GM19397 (cell line): ENCODE measurements around the gene SIM1.

Source experiments
- ATAC-seq: cut with Tn5 transposase; IDR thresholded peaks from one replicate; pipeline ENCODE4 v1.9.1; 2021; ENCODE audit warnings: mild to moderate bottlenecking, moderate library complexity; ENCODE audit not compliant: unreplicated experiment

The SIM1 gene

DNA sequence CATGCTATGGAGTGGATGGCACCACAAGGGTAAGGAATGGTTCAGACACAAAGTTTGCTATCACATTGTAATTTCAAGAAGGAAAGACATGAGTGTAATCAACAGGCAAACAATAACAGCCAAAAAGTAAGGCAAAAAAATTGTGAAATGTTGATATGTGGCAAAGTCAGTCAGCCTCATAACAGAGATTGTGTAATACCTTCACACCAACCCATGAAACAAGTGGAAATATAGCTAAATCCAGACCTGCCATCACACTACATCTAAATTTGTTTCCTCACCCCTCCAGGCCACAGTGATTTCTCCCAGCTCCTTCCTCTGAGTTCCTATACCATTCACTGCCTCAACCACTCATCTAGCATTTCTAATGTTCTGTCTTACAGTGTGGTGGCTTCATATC, 37.3 kb downstream of the SIM1 start:
- ATAC-seq, result no peak

DNA sequence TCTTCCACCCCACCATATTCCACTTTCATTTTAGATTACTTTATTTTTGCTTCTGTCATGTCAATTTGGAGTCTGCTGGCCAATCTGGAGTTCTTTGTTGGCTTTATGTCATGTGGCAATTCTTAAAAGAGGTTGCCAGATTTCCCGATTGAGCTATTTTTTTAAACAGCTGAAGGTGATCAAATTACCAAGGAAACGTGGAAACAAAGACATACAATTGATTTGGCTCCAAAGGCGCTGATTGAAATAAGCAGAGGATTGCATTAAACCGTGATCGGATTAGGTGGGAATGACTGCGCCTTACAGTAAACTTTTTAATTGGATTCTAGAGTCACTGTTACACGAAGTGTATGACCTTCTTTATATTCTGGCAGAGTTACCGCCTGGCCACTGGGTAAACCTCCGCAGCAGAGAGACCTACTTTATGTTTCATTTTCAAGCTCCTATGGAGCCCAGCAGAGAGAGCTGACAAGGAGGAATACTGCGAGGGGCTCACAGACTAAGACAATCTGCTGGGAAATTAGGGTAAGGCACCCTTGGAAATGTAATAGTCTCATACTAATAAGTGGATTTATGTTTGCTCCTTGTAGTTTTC, 37.9 kb downstream of the SIM1 start:
- ATAC-seq, result no peak

DNA sequence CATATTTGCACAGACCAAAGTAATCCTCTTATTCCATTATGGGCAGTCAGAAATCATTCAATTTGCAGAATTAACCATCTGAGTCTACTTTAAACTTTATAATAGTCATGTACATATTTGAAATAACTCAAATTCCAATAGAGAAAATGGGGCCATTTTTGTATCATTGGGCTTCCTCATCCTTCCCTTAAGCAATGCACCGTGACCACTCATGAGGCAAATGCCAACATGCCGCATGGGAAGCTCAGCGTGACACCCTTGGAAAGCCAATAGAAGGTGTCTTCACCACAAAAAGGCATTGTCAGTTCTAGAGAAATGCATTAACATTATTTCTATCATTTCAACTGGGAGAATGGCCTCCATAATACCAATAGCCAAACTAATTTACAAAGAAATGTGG, 38.5 kb downstream of the SIM1 start:
- ATAC-seq, result no peak

DNA sequence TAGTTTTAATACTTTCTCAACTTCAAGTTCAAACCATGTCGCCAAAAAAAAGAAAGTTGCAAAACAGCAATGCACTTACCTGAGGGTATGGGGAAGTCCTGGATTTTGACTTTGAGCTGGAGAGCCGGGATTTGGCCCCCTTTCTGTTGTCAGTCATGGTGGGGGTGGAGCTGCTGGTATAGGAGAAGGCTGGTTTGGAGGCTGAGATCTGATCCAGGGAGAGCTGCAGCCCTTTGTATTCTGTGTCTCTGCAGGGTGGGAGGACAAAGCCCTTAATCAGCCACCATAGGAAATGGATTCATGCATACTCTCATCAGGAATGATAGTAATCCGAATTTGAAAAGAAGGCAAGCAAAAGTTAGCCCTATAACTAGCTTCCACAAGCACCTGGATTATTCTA, 44.0 kb downstream of the SIM1 start:
- no peak for ATAC-seq

DNA sequence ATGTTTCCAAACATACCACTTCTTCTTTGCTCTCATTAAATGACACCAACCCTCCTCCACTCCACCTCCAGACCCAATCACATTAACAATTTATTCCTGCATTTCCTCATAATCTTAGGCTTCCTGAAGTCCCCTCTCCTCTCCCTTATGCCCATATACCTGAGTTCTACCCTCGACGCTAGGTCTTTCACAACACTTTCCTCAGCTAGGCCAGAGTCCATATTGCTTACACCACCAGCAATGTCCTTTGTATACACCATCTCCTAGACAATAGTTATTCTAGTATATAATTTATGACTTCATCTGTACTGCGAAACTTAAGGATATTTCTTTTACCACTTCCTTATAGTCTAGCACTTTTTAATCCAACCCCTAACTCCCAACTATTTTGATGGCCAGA, 47.7 kb downstream of the SIM1 start:
- ATAC-seq, result no peak

DNA sequence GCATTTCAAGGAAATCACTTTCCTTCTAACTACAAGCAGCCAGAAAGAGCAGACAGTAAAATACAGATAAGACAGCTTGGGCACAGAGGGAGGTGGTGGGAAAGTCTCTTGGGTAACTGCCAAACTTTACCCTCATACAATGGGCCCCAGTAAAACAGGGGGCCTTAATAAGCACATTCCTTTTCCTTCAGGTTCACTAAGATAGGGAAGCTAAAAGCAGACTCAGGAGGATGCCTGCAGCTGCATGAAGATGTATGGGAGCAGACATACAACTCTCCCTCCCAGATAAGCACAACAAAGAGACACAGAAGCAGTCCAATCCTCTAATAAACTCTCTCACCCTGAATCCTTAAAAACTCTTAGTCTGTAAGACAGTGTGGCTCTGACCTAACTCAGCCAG, 49.0 kb downstream of the SIM1 start:
- no peak for ATAC-seq

DNA sequence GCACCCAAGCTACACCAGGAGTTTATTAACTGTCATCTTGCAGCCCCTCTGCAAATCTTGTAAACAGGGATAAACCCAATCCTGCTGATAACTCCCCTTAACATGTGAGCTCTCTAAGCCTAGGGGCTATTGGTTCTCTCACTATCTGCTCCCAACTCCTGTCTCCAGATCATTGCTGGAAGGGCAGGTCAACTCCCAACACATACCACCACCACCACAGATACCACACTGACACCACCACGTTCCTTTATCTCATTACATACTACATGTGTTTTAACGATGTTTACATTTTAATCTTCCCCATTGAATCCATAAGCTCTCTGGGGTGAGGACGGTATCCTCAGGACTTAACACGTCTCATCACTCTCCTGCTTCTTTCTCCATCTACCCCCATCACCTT, 51.8 kb downstream of the SIM1 start:
- ATAC-seq, result no peak

DNA sequence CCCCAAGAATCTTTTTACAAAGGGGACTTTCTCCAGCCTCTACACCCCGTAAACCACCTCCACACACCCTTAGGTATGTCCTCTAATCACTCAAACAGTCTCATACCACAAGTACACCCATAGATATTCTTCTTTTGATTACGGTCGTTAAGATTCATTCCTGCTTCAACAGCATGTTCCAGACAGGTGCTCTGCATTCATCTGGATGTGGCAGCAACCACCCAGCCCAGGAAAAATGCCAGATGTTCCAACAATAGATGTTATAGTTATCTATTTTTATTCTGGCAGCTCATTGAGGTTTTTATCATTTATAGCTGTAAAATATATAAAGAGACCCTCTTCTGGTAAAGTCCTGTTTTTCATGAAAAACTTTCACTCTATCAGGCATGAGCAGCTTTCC, 60.7 kb downstream of the SIM1 start:
- ATAC-seq, result no peak

DNA sequence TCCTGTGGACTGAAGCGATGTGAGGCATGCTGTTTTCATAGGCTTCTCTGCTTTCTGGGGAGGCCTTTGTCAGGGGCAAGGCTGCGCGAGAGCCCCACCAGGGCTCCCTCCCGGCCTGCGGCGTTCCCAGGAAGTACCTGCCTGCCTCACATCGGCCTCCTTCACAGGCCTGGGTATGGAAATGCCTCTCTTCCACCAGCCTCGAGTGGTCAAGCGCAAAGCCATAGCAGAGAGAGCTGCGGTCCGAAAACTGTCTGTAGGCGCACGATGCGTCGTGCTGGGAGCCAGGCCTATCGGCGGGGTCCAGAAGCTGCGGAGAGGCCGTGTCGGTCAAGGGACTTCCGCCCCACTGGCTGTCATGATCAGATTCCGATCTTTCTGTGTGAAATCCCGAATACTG, 71.2 kb downstream of the SIM1 start:
- ATAC-seq, result no peak

DNA sequence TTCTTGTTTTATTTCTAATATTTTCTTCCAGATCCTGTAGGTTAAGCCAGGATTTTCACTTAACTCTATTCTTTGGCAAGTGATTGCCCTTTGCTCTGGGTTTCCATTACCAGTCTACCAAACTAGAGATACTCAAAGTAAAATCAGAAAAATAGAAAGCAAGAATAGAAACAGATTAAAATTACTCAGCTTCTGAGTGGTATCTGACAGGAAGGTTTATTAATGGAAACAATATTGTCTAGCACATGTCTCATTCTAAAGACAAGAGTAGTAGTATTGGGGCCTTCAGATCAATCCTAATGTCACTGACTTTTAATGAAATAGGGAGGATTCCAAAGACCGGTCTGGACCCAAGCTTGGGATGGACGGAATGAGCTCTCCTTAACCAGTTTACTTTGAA, 72.3 kb downstream of the SIM1 start:
- no peak for ATAC-seq

DNA sequence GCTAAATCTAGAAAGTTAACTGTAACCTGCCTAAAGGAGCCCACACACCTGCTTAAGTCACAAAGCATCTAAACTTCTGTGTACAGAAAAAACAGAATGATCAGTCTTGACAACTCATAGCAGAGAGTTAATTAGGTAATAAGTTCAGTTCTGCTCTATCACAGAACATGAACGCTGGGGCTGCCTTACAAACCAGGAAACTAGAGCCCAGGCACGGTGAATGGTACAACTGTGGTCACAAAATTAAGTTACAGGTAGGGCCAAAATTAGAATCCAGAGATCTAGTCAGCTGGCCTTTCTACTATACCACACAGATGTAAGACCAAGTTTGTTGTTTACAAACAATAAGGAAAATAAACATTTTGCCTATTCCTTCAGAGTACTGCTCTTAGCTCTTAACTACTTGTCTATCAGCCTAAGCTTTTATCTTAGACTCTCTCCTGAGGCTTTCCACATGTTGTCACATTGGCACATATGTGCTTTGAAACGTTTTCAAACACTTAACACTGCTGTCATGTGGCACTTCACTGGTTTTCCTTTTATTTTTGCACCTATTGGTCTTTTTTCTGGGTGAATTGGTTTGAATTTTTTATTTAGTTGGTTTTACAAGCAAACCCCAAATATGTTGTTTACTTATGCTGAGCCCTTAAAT, 75.7 kb downstream of the SIM1 start:
- ATAC-seq, result no peak

DNA sequence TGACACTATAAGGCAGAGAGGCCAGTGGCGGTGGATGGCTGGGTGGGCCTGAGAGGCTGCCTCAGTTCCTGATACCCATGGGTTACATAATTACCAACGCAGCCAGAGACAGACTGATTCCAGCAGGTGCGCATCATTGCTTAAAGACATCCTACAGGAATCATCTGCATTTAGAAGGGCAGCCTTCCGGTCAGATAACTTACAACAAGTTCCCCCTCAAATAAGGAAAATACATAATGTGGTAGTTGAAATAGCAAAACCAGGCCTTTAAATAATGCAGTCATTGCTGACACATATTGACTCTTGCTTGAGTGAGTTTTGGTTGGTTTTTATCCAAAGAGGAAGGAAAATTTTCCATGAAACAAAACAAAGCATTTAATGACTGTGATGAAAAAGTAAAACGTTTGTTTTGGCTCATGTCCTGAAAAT, 81.9 kb downstream of the SIM1 start:
- no peak for ATAC-seq

DNA sequence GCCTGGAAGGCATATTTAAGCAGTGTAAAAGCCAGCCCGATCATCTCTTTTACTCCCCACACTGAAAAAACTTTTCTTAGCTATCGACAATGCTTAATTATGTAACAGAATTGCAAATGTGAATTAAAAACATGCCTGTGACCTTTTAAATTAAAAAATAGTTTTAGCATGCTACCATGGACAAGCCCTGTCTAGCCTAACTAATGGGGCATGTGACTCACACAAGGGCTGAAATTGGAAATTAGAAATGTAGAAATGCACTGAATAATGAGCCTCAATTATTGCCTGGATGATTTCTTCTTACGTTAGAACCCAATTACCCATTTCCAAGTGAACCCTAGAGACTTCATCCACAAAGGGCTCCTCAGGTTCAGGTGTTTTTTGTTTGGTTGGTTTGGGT, 82.7 kb downstream of the SIM1 start:
- ATAC-seq, result no peak

DNA sequence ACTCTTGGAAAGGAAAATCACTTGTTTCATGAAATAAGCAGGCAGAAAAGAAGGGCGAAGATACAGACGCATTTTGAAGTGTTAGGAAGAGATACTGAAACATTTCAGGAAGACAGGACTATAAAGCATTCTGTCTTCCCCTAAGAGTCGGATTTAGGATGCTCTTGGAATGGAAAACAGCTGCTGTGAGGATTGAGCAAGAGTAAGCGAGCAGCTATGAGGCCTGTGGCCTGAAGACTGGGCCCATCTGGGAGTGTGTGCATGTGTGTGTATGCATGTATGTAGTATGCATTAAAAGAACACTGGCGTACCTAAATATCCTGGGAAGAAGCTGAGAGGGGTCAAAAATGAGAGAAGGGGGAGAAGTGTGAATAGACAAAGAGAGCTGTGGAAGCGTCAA, 83.6 kb downstream of the SIM1 start:
- ATAC-seq, result no peak

DNA sequence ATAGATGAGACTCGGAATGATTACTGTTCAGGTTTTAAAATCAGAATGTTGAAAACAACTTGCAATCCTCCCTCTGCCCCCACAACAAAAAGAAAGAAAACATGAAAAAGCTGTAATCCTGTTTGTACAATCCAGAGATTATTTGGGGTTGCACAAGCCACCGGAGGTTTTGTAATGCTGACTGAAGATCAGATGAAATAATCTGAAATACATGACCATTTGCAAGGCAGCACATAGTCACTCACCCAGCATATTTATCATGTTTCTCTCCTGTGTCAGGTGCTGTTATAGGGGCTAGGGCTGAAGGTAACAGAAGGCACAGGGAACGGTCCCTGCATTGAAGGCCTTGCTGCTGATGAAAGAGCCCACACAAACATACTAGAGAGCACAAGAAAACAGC, 85.3 kb downstream of the SIM1 start:
- no peak for ATAC-seq

DNA sequence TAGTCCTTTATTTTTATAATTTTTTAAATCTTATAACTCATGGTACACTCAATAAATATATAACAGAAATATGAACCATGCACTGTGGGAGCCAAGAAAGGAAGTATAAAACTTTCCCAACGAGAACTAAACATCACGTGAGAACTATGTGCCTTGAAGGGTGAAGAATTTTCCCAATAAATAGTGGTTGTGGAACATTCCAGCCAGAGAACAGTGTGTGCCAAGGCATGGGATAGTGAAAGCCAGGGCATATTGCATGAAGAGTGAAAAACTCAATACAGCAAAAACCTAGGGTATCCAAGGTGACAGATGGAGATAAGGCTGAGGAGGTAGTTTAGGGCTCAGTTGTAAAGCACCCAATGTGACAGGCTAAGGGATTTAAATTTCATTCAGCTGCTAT, 86.1 kb downstream of the SIM1 start:
- no peak for ATAC-seq

DNA sequence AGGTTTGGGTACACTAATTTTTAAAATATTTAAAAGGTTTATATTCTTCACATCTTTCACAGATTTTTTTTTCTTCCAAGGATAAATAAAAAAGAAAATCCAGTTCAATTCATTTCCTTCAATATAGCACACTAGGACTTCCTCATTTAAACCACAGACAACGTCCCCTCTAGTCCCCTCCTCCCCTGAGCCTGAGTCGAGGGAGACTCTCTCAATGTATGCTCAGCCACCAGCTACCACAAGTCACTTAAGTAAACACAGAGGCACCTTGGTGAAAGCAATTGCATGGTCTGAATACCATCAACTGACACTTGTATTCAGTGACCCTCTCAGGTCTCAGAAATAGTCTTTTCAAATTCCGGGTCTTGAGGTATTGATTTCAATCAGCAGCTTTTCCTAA, 88.6 kb downstream of the SIM1 start:
- ATAC-seq, result no peak

DNA sequence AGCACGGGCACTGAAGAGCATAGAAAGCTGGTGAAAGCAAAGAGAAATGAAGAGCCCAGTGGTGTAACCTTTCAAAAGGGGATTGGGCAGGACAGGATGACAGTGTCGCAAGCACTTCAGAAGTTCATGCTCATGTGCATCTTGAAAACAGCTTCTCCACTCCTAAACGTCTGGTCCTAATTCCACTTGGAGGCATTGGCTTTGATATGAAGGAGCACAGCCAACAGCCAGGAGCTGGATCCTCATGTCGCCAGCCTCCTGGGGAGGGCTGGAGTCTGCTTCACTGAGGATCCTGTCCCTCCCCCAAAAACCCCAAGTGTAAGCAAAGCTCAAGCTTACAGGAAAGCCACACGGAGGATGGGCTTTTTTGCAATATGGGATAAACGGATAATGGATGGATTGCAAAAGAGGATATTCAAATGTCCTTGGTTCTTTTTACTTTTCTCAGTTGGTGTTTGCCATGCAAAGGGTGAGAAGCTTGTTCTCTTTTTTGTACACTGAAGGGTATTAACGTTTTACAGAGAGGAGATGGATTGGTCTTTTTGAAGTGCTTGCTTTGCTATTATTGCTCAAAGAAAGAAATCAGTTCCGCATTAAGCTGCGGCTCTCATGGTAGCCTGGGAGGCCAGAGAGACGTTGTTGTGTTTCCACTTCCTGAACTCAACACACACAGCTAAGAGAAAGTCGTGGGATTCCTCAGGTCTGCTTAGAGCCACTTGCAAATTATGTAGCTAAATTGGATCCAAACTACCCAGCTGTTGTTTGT, 92.2 kb downstream of the SIM1 start:
- ATAC-seq, result no peak

DNA sequence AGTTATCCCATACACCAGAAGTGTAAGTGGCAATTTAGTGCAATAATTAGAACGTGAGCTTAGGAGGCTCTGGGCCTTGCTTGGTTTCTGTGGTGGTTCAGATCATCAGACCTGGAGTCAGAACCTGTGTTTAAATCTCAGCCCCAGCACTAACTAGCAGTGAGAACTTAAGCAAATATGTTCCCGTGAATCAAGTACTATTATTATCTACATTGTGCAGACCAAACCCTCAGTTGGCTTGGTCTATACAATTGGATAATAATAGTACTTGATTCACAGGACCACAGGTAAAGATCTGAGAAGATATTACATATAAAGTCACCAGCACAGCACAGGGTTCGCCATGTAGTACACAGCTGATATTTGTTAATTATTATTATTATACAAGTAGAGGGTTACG, 93.1 kb downstream of the SIM1 start:
- no peak for ATAC-seq

DNA sequence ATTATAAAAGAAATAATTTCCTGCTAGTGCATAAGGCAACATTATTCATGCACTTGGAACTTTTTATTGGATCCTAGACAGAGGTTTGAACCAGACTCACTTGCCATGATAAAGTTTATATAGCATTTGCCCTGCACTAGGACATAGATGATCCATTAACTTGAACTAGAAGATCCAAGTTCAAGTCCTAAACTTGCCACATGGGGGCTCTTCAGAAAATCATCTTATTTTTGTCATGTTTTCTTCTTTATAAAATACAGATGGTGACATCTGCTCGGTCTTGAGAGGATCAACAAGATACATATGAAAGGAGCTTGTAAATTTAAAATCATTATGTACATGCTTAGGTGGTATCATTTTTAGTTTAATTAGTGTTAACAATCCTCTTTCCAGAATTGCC, 94.5 kb downstream of the SIM1 start:
- ATAC-seq, result no peak

DNA sequence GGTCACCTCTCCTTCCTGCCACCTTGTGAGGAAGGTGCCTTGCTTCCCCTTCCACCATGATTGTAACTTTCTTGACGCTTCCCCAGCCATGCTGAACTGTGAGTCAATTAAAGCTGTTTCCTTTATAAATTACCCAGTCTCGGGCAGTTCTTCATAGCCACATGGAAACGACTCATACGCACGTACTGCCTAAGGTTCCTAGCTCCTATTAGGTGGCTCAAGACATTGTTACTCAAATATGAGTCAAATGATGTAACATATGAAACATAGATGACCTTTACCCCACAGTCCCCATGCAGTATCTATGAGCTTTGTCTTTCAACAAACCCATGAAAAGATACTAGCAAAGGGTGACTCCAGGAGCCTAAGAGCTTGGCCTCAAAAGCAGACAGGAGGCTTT, 98.3 kb downstream of the SIM1 start:
- ATAC-seq, result no peak

DNA sequence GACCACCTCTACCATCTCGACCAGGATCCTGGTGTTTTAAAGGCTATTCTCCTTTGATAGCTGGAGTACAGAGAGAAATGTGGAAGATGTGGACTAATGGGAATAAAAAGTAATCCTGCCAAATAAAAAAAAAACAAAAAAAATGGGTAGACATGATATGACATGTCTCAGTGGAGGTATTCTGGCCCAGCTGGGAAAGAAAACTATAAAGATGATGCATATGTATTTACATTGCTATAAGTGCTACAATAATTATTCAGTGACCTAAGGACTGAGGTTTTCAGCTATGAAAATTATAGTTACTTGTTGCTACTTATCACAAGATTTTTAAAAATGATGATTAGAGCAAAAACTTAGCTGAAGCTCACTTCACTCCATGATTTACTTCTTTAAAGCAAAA, 101.1 kb downstream of the SIM1 start:
- no peak for ATAC-seq
